GM19193 (cell line): ENCODE measurements around the gene ECM1.
A peak's percentile ranks its signal among the peaks of the same experiment; 100 is the strongest.

Experiments
- POLR2A ChIP-seq: IDR thresholded peaks from 4 replicates; pipeline ENCODE4 v1.6.1; 2011; ENCODE audit not compliant: insufficient read depth, insufficient read length; ENCODE audit errors: extremely low read depth

Gene ECM1

DNA sequence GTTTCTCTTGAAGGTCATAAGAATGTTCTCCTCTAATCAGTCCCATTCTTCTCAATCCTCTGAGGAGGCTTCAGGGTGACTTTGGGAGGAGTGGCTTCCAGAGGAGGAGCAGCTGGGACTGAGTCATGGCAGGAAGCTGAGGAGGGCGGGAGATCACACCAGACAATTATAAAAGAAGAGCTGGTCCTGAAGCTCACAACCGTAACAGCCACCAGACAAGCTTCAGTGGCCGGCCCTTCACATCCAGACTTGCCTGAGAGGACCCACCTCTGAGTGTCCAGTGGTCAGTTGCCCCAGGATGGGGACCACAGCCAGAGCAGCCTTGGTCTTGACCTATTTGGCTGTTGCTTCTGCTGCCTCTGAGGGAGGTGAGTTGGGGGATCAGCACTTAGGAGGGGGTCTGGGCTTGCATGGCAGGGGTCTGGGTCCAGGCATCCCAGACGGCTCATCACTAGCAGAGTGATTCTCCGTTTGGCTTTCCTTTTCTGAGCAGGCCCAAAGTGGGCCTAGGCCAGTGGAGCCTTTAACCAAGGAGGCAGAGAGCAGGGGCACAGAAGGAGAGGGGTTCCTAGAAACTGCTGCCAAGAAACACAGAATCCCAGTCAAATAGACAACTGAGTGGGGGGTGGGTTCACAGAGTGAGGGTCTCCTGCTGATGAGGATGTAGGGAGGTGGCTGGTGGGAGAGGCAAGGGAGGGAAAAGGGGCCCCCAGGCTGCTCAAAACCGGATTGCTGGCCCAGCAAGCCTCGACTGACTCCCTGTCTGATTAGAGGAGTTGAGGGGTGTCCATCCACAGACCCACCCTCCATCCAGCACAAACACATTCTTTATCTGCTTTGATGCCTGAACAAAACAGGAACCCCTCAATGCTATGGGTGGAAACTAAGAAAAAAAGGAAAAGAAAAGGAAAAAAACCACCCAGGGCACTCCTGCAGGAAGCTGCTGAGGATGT is at the start of gene ECM1:
TSS of gene ECM1 (plus strand) at position 198 of the 953 bp plus-strand sequence. CDS start at position 299, 101 bp downstream.
- no peak for TF ChIP-seq POLR2A

DNA sequence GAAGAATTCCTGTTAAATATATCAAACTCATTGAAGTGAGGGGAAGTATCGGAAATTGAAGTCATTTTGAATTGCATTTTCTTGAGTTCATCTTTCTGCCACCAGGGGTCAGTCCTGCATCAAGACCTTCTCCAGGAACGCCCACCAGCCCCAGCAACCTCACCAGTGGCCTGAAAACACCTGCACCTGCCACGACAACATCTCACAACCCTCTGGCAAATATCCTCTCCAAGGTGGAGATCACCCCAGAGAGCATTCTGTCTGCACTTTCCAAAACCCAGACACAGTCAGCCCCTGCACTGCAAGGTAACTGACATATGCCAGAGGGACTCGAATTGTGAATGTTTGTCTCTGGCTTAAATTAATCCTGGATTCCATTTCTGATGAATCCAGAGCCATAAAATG is 43.5 kb upstream of the ECM1 start:
- TF ChIP-seq POLR2A = no peak

DNA sequence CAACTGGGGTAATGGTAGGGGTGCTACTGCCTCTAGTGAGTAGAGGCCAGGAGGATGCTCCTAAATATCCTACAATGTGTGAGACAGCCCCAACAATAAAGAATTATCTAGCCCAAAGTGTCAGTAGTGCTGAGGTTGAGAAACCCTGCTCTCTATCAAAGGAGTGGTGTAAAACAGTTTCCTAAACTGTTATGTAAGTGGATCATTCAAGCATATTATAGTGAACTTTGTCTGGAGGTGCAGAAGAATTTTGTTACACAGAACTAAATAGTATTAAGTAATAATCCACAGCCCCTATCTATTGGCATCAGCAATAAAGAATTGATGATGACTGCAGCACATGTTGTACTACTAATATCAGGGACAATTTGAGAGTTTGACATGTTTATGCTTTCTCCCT is 40.9 kb upstream of the ECM1 start:
- TF ChIP-seq POLR2A = no peak

DNA sequence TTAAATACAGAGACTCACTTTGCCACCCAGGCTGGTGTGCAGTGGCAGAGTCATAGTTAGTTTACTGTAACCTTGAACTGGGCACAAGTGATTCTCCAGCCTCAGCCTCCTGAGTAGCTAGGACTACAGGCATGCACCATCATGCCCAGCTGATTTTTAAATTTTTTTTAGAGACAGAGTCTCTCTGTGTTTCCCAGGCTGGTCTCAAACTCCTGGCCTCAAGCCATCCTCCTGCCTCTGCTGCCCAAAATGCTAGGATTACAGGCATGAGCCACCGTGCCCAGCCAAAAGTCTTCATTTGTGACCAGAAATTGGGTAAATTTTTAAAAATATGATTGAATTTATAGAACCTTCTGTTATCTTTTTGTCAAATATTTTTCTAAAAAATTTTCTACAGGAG is 38.6 kb upstream of the ECM1 start:
- no peak for TF ChIP-seq POLR2A

DNA sequence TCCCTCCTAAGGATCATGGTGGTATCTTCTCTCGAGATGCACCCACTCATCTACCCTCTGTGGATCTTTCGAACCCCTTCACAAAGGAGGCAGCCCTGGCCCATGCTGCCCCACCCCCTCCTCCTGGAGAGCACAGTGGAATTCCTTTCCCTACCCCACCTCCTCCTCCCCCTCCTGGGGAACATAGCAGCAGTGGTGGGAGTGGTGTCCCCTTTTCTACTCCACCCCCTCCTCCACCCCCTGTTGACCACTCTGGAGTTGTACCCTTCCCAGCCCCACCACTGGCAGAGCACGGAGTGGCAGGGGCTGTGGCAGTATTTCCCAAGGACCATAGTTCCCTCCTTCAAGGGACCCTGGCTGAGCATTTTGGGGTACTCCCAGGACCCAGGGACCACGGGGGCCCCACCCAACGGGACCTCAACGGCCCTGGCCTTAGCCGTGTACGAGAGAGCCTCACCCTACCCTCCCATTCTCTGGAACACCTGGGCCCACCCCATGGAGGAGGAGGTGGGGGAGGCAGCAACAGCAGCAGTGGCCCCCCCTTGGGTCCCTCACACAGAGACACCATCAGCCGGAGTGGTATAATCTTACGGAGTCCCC is 35.2 kb upstream of the ECM1 start:
- no peak for TF ChIP-seq POLR2A

DNA sequence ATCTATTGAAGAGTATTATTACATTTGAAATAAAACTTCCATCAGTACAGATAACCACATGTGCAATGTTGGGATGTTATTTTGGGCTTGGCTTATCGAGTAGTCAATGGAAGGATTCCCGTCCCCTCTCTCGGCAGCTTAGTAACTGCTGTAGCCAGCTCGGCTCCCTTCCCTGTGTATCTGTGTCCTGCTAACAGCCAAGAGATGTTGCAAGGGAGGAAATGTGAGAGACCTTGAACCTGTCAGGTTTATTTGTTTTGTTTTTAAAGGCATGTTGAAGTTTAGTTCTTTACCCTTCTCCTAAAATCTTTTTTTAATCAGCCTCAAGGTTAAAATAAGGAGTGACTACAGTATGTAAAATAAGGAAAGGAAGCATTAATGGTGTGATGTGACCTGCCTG is 34.2 kb upstream of the ECM1 start:
- TF ChIP-seq POLR2A = no peak

DNA sequence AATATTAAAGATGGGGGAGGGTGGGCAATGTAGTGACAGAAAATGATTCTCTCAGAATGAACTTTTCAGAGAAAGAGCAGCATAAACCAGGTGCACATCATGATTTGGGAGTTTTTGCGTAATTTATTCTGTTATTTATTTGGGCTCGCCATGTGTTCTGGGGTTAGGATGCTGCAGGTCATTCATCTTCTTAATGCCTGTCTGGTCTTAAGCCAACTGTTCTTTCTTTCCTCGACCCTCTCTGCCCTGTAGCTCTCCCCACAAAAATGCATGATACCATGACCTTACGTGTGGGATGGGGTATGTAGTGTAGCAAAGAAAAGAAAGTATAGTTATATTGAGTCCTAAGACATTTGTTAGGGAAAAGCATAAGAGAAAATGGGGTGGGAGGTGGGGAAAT is 33.0 kb upstream of the ECM1 start:
- no peak for TF ChIP-seq POLR2A

DNA sequence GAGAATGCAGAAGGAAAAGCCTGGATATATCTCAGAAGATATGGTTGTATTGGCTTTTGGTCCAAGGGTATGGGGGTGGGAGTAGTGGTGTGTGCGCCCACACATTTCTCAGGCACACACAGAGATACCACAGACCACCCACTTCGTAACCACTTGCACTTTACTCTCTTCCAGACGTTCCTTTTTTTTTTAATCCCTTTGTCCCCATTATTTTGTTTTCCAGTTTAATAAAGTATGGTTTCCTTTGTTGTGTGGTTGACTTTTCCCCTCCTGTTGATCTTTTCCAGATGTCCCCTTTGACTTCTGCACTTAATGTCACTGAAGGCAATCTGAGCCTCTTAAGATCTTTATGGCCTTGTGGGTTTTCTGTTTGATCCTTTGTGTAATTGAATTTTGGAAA is 31.2 kb upstream of the ECM1 start:
- TF ChIP-seq POLR2A = no peak

DNA sequence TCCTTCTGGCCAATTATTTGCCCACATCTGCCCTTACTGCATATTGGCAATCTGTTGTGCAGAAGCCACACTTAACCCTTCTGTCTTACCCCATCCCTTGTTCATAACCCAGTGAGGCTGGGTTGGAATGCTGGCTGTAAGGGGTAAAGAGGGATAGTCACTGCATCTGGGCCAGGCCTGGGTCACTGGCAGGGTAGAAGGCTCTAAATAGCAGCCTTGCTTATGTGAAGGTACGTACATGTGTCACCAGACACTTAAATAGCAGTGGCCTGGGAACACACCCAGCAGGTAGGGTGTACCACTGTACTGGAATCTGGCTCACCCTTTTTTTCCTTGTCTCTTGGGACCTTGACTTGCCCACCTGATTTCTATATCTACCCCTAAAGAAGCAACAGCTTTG is 30.6 kb upstream of the ECM1 start:
- no peak for TF ChIP-seq POLR2A

DNA sequence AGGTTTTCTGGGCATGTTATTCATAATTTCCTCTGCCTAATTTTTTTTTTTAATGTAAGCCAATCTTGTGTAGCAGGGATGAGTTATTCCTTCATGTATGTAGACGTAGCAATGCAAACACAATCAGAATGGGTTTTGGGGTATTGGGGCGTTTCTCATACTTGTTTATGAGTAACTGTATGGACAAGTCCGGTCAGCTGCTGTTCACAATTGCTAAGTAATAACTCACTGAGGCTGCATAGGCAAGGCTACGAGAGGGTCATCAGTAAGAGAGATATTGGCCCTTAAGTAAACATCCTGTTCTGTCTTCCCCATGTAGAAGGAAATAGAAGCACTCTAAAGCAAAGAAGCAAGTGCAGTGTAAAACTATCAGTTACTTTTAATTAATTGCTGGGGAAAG is 30.2 kb upstream of the ECM1 start:
- no peak for TF ChIP-seq POLR2A

DNA sequence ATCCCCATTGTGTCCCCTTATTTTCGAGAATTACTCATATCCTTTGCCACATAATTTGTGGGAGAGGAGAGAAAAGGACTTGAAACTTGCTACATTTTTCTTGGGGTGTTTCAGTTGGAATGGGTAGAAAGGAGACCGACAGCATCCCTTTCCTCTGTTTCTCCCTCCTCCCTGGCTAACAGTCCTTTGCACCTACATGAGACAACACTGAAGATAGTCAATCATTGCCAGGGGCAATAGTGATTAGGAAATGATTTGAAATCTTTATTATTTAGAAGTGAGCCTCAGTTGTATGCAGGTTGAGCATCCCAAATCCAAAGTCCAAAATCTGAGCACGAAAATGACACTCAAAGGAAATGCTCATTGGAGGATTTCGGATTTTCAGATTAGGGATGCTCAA is 28.5 kb upstream of the ECM1 start:
- no peak for TF ChIP-seq POLR2A

DNA sequence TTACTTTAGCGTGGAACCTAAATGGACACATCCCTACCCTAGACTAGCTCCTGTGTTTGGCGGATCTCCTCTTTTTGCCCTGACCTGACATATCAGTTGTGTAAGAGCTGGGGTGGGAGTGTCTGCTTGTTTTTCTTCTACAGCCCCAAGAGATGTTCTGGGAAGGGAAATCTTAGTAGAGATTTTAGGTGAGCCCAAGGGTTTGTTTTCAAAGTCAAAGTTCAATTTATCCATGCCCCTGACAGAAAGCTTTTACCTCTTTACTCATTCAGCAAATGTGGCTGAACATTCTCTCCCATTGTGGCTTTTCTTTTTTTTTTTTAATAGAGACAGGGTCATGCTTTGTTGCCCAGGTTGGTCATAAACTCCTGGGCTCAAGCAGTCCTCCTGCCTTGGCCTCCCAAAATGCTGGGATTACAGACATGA is 28.0 kb upstream of the ECM1 start:
- TF ChIP-seq POLR2A = no peak

DNA sequence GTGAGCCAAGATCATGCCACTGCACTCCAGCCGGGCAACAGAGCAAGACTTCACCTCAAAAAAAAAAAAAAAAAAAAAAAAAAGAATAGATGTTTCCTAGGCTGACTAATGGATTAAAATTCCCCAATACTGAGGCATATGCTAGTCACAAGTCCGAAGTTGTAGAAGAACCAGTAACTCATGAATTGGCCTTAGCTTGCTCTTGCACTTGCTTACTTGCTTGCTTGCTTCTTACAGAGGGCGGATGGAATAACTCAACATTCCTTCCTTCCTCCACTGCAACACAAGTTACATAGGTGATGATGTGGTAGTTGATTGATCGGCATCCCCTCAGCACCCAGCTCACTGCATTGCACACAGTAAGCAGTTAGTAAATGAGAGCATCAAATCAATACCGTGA is 23.5 kb upstream of the ECM1 start:
- no peak for TF ChIP-seq POLR2A

DNA sequence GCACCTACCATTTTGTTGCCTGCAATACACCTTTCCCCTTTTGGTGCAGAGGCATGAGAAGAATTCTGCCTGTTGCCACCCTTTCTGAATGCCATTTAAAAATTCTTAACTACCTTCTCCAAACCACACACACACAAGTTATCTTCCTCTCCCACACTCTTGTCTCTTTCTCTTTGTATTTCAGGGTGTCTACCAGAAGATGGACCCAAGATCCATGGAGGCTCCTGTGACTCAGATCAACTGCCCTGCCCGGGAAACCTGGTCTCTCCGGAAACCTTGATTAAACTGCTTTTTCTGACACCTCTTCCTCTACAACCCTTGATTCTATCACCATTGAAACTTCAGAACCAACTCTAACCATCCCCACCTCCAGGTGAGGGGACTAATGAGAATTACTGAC is 23.0 kb upstream of the ECM1 start:
- no peak for TF ChIP-seq POLR2A

DNA sequence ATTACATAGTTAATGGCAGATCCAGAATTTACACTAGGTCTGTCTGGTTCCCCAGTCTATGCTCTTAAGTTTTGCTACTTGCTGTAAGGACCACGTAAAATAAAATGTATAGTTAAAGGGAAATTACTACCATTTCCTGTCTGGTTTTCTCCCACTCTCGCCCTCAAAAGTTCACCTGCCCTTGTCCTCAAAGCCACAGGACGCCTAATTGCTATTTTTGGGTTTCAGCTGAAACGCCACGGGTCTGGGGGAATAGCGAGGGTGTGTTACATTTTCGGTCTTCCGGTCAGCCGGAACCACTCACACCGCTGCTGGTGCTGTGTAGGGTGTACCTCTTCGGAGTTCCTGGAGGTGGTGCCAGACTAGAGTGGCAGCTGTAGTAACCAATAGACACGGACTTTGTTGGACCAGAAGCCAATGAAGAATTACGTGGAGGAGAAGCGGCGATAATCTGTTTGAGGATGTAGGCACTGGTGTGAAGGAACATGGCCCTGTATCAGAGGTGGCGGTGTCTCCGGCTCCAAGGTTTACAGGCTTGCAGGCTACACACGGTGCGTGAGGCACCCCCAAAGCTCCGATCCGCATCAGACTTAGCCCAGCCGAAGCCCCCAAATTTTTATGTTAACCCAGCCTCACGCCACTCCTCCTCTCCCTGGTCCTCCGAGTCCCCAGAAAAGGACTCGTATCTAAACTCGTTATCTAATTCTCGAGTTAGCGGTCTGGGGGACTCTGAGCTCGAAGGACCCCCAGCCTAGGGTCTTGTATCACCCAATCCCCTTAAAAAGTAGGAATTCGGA is 20.7 kb upstream of the ECM1 start, which contains the start of gene TARS2:
TSS of gene TARS2 (plus strand) at position 454 of the 797 bp plus-strand sequence. CDS start at position 486, 32 bp downstream.
- TF ChIP-seq POLR2A = peak; percentile 92
